Esophagus muscularis mucosa (tissue), 3 donors: ENCODE results near the gene KTI12.
"Not testable (repeated sequence)": the region's sequence is repeated elsewhere in the genome, so short reads cannot be mapped to it uniquely, and the experiment has no call there.

Experiments
- POLR2AphosphoS5 ChIP-seq, 2 donors: sonication (generic); formaldehyde crosslinking; IDR thresholded peaks; one replicate each; pipeline ENCODE4 v1.6.1; 2017; ENCODE audit warnings: antibody characterized with exemption in 2 of 2
- TF ChIP-seq, protein P1 (sequence below), 3 experiments: fragments of 200-600 bp in 2 of 3; fragments of 450-650 bp in 1 of 3; sonication (generic) in 2 of 3; IDR thresholded peaks; one replicate each; pipeline ENCODE4 v1.5.1; 2017 to 2019; ENCODE audit warnings: antibody characterized with exemption in 3 of 3, mild to moderate bottlenecking in 2 of 3, moderate library complexity in 1 of 3

DNA sequence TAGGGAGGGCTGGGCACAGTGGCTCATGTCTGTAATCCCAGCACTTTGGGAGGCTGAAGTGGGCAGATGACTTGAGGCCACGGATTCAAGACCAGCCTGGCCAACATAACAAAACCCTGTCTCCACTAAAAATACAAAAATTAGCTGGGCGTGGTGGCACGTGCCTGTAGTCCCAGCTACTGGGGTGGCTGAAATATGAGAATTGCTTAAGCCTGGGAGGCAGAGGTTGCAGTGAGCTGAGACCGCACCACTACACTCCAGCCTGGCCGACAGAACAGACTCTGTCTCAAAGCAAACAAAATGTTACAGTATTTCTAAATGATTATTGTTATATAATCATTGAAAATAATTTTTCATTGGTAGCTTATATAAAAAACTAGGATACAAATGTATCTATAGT, 4.8 kb downstream of the KTI12 start:
- TF ChIP-seq, protein P1, sequence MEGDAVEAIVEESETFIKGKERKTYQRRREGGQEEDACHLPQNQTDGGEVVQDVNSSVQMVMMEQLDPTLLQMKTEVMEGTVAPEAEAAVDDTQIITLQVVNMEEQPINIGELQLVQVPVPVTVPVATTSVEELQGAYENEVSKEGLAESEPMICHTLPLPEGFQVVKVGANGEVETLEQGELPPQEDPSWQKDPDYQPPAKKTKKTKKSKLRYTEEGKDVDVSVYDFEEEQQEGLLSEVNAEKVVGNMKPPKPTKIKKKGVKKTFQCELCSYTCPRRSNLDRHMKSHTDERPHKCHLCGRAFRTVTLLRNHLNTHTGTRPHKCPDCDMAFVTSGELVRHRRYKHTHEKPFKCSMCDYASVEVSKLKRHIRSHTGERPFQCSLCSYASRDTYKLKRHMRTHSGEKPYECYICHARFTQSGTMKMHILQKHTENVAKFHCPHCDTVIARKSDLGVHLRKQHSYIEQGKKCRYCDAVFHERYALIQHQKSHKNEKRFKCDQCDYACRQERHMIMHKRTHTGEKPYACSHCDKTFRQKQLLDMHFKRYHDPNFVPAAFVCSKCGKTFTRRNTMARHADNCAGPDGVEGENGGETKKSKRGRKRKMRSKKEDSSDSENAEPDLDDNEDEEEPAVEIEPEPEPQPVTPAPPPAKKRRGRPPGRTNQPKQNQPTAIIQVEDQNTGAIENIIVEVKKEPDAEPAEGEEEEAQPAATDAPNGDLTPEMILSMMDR (IDR thresholded peaks at IDR 0.05): not testable (repeated sequence)
- not testable (repeated sequence) for TF ChIP-seq POLR2AphosphoS5 (IDR thresholded peaks at IDR 0.05)
